Omental fat pad (tissue), 4 donors: ENCODE results near the gene RPUSD3. TPM values are rescaled to one million over a fixed set of nuclear protein-coding genes. Genes with fewer than 3 reads are reported as not detected.

Source experiments
- ATAC-seq: fragments of 150-250 bp; one replicate; pipeline ENCODE4 v1.9.1; 2016; ENCODE audit warnings: mild to moderate bottlenecking, moderate library complexity; ENCODE audit not compliant: low FRiP score
- DNase-seq: peaks from one replicate; pipeline ENCODE4 v3.0.0-alpha.2; 2019; ENCODE audit warnings: low spot score
- total RNA-seq, 4 donors: library from RNA; depleted of rRNA; stranded (reverse); fragments of >200 nt; gene quantifications; one replicate each; pipeline ENCODE4 v1.1.0, GENCODE V29; 2016
- TF ChIP-seq, protein P1 (sequence below), 3 donors: fragments of 450-650 bp; IDR thresholded peaks; one replicate each; pipeline ENCODE4 v1.5.1; 2016 to 2017; ENCODE audit warnings: antibody characterized with exemption in 3 of 3, mild to moderate bottlenecking in 3 of 3, moderate library complexity in 2 of 3

The RPUSD3 gene, protein sequence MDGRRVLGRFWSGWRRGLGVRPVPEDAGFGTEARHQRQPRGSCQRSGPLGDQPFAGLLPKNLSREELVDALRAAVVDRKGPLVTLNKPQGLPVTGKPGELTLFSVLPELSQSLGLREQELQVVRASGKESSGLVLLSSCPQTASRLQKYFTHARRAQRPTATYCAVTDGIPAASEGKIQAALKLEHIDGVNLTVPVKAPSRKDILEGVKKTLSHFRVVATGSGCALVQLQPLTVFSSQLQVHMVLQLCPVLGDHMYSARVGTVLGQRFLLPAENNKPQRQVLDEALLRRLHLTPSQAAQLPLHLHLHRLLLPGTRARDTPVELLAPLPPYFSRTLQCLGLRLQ
- total RNA-seq, result 10 to 100 TPM; 18.4 to 44.9 (median 35.4) TPM

DNA sequence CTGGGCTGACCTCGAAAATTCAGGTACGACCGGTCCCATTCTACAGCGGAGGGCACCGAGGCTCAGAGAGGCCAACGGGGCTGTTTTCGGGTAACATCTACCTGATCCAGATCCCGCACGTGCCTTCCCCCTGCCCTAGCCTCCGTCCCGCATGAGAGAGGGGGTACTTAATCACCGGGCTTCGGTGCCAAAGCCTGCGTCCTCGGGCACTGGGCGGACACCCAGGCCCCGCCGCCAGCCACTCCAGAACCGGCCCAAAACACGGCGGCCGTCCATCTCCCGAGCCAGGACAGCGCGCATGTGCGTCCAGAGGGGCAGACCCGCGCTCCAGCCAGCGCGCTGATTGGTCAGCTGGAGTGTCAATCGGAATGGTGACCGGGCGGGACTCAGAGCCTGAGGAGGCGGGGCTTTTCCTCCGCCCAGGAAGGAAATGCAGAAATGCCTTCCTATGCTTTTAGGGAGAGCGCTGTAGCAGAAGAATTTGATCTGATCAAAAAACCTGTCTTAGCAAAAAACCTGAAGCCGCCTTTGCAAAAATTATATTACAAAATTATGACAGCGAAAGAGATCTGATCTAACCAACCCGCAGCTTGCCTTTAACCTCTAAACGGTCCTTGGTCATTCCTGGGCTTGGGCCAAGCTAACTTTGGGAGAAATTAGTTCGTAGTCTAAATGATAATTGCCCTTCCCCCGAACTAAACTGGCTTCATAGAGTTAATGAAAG is at the start of gene RPUSD3:
TSS of gene RPUSD3 (minus strand) at position 294 of the 724 bp plus-strand sequence. CDS start at position 276, 18 bp downstream.
- peak; percentile 99 for DNase-seq
- ATAC-seq, result peak; percentile 98
- TF ChIP-seq, protein P1, sequence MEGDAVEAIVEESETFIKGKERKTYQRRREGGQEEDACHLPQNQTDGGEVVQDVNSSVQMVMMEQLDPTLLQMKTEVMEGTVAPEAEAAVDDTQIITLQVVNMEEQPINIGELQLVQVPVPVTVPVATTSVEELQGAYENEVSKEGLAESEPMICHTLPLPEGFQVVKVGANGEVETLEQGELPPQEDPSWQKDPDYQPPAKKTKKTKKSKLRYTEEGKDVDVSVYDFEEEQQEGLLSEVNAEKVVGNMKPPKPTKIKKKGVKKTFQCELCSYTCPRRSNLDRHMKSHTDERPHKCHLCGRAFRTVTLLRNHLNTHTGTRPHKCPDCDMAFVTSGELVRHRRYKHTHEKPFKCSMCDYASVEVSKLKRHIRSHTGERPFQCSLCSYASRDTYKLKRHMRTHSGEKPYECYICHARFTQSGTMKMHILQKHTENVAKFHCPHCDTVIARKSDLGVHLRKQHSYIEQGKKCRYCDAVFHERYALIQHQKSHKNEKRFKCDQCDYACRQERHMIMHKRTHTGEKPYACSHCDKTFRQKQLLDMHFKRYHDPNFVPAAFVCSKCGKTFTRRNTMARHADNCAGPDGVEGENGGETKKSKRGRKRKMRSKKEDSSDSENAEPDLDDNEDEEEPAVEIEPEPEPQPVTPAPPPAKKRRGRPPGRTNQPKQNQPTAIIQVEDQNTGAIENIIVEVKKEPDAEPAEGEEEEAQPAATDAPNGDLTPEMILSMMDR (IDR thresholded peaks at IDR 0.05), result no peak

DNA sequence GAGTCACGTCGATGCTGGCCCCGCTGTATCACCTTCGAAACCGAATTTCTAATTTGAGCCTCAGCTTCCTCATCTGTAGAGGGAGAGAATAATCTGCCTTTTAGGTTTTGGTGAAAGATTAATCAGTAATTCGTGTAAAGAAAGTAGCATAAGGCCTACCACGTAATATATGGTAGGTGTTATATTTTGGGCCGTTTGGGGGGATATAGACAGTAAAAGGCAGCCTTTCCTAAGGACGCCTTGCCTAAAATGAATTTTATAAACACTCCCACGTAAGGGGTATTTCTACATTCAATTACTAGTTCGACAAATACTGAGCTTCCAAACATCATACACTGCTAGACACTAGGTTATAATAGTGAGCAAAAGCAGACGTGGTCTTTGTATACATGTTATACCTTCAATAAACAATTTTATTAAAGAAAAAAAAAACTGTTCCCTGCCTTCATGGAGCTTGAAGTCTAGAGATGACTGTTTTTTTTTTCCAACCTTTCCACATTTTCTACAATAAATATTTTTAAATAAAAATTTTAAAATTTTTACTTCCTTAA is 47.3 kb upstream of the RPUSD3 start:
- TF ChIP-seq, protein P1 (IDR thresholded peaks at IDR 0.05), result no peak
- DNase-seq (no peak), ATAC-seq (no peak)

DNA sequence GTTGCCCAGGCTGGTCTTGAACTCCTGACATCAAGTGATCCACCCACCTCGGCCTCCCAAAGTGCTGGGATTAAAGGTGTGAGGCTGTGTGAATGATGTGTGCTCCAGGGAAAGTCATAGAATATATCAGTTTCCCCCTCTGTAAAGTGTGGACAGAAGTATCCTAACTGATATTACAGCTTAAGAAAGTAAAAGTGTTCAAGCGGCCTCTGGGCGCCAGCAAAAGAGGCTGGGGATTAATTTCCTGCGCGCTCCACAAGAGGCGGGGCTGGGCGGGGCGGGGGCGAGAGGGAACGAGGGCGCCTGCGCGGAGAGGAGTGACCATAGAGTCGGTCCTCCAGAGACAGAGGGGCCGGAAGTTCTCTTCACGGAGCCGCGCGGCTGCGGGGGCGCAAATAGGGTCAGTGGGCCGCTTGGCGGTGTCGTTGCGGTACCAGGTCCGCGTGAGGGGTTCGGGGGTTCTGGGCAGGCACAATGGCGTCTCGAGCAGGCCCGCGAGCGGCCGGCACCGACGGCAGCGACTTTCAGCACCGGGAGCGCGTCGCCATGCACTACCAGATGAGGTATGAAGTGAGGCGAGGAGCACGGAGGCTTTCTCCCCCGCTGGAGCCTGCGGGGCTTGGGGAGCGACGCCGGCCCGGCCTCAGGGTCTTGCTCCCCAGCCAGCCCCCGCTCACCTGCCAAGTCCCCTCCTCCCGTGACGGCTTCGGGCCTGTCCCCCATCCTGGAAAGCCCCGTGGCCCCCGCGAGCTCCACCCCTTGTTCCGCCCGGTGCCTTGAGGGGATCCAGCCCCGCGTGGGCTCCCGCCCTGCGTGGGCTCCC is 46.7 kb upstream of the RPUSD3 start, which contains the start of gene JAGN1:
TSS of gene JAGN1 (plus strand) at position 362 of the 823 bp plus-strand sequence. CDS start at position 475, 113 bp downstream.
- ATAC-seq (peak; percentile 96), DNase-seq (peak; percentile 72)
- TF ChIP-seq, protein P1 (IDR thresholded peaks at IDR 0.05), result no peak

DNA sequence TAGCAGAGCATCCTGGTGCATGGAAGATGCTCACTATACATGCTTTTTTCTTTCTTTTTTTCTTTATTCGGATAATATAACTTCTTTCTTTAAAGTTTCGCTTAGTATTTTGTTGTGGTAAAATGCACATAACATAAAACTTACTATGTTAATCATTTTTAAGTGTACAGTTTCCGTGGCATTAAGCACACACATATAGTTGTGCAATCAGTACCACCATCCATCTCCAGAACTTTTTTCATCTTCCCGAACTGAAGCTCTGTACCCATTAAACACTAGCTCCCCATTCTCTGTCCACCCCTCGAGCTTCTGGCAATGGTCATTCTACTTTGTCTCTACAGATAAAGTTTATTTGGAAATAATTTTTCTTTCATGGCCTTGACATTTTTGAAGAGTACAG is 45.6 kb upstream of the RPUSD3 start:
- no peak for DNase-seq
- TF ChIP-seq, protein P1 (IDR thresholded peaks at IDR 0.05), result no peak
- ATAC-seq, result no peak

DNA sequence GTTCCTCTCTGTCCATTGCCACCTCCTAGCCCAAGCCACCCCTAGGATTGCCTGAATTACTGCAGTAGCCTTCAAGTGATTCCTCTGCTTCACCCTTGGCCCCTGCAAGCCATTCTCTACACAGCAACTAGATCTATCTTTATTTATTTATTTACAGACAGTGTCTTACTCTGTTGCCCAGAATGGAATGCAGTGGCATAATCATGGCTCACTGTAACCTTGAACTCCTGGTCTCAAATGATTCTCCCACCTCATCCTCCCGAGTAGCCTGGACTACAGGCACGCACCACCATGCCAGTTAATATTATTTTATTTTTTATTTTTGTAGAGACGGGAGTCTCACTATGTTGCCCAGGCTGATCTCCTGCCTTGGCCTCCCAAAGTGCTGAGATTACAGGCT is 44.7 kb upstream of the RPUSD3 start:
- ATAC-seq (no peak), DNase-seq (no peak)
- TF ChIP-seq, protein P1 (IDR thresholded peaks at IDR 0.05), result no peak

DNA sequence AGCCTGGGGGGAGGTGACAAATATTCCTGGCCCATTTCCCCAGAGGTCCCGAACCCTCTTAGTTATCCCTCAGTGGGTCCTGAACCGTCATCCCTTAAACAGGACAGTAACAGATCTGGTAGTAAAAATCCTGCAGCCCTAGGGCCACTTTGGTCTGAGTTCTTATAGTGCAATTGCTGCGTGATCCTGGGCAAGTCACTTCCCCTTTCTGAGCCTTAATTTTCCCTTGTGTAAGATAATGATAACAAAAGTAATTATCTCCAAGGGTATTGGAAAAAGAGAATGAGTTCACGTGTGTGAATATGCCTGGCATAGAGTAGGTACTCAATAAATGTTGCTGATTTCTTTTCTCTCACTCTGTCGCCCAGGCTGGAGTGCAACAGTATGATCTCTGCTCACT is 43.7 kb upstream of the RPUSD3 start:
- ATAC-seq, result no peak
- TF ChIP-seq, protein P1 (IDR thresholded peaks at IDR 0.05), result no peak
- DNase-seq, result no peak
